ENCODE results near the gene LGI1.
"Not testable (repeated sequence)": the region's sequence is repeated elsewhere in the genome, so short reads cannot be mapped to it uniquely, and the experiment has no call there.

The LGI1 gene

DNA sequence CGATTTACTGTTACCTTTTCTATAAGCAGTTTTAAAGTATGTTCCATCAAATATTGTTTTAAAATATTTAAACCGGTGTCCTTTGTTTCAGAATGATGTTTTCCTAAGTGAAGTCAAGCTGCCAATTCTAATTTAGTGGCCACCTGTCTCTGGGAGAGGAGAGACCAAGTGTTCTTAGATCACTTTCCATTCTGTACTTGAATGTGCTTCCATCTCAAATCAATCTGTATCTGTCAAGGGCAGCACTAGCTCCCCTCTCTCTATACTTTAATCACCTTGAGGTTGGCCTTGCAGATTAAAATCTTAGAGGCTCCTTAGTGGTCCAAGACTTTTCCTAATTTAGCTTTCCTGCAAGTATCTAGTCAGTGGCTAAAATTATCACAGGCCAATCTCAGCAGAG, 49.6 kb downstream of the LGI1 start:
- H3K27me3 Mint-ChIP-seq, result peaks cover 30% of the 10 kb centered on the region
- no peak overlapping the region for H3K4me3 Mint-ChIP-seq
- no peaks in the 10 kb centered on the region for H3K4me1 Mint-ChIP-seq (ENCODE audit: low read depth)
- no peaks in the 10 kb centered on the region for H3K9me3 Mint-ChIP-seq (ENCODE audit: low read depth)
- H3K36me3 Mint-ChIP-seq, result no peaks in the 10 kb centered on the region
- H3K27ac Mint-ChIP-seq, result no peak overlapping the region

GRCh38 chr10:93812659-93813338, 55.1 kb downstream of the LGI1 start:
- no peak overlapping the region for H3K27ac Mint-ChIP-seq
- peaks cover 3% of the 10 kb centered on the region for H3K4me1 Mint-ChIP-seq (ENCODE audit: low read depth)
- H3K9me3 Mint-ChIP-seq (ENCODE audit: low read depth), result no peaks in the 10 kb centered on the region
- no peak overlapping the region for H3K4me3 Mint-ChIP-seq
- H3K36me3 Mint-ChIP-seq, result no peaks in the 10 kb centered on the region
- H3K27me3 Mint-ChIP-seq, result peaks cover 21% of the 10 kb centered on the region

DNA sequence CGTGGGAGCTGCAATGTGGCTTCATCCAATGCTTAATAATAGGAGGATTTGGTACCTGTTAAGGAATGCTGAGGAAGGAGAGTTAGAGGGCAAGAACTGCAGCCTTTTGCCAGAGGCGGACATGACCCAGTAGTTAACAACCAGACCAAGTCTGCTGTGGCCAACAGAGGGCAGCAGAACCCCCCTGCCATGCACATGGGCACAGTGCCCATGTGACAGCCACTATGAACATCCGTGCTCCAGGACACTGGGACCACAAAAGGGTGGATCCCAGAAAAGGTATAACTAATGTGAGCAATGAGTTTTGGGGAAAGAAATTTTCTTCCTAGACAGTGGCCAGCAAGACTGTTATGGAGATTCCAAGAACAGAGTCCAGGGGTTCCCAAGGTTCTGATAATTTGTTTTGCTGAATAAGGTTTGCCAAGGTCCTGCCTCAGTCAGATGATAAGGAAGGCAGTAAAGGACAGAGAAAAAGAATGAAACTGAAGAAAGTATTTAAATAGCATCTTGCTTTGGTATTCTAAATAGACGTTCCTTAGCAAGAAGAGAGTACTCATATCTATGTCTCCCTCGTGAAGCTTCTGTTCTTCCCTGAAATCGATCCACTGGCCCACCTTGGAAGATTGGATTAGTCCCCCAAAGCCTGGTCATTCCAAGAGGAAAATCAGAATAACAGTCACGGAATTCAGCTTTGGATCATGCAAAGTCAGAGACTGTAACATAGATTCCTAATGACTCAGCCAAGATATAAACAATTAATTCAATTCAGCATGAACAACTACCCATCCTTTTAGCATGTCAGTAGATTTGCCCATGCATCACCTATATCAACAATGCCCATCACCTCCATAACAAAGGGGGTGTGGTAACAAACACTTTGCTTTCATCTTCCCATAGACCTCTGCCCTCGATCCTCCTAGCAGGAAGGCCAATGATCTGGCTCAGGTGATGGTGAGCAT, 56.0 kb downstream of the LGI1 start:
- Mint-ChIP-seq H3K27ac (no peak overlapping the region), H3K27me3 (peaks cover 25% of the 10 kb centered on the region), H3K4me3 (no peak overlapping the region), H3K4me1 (ENCODE audit: low read depth) (peaks cover 3% of the 10 kb centered on the region), H3K36me3 (no peaks in the 10 kb centered on the region), H3K9me3 (ENCODE audit: low read depth) (no peaks in the 10 kb centered on the region)

DNA sequence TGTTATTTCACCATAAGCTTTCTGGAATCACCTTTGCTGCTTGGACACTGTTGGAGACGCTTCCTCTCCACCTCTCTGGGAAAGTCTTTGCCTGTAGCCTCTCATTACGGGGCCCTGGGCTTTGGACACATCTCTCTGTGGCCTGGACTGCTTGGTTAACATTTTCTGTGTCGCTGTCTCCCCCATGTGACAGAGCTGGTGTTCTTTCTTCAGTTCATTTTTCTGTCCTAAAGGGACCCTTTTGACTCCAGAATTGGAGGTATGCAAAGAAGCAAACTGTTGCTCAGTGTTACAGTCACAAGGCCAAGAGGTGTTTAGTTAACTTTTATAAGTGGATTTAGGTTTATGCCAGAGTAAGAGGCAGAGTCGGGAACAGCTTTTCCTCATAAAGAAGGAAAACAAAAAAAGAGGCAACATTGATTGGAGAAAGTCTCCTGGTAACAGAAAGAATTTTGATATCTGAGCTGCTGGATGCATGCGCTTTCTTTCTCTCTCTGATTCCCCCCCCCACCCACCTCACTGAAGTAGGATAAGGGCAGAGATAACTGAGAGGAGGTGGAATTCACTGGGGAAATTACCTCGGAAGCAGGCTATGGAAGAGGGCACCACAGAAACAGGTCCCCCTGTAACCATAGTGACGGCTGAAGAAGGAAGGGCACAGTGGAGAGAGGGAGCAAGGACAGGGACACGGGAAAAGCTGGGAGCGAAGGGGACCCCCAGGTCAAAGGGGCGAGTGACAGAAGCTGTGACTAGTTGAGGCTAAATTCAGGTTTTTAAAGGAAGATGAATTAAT, 57.8 kb downstream of the LGI1 start:
- Mint-ChIP-seq H3K9me3 (ENCODE audit: low read depth) (no peaks in the 10 kb centered on the region), H3K4me3 (no peak overlapping the region), H3K4me1 (ENCODE audit: low read depth) (peaks cover 3% of the 10 kb centered on the region), H3K36me3 (no peaks in the 10 kb centered on the region), H3K27me3 (peaks cover 23% of the 10 kb centered on the region), H3K27ac (no peak overlapping the region)

- Mint-ChIP-seq H3K4me3 (no peak overlapping the region), H3K27me3 (peaks cover 22% of the 10 kb centered on the region), H3K36me3 (no peaks in the 10 kb centered on the region), H3K27ac (no peak overlapping the region), H3K4me1 (ENCODE audit: low read depth) (peaks cover 3% of the 10 kb centered on the region), H3K9me3 (ENCODE audit: low read depth) (no peaks in the 10 kb centered on the region)
Measured at GRCh38 chr10:93816123-93816747, 58.5 kb downstream of the LGI1 start.

GRCh38 chr10:93818086-93818485, 60.4 kb downstream of the LGI1 start:
- Mint-ChIP-seq H3K27me3 (peaks cover 22% of the 10 kb centered on the region), H3K27ac (no peak overlapping the region)

GRCh38 chr10:93819520-93819919, 61.8 kb downstream of the LGI1 start:
- Mint-ChIP-seq H3K9me3 (ENCODE audit: low read depth) (no peaks in the 10 kb centered on the region), H3K27ac (no peak overlapping the region), H3K4me3 (no peak overlapping the region), H3K27me3 (peaks cover 22% of the 10 kb centered on the region), H3K36me3 (no peaks in the 10 kb centered on the region), H3K4me1 (ENCODE audit: low read depth) (peaks cover 3% of the 10 kb centered on the region)

More at GRCh38 chr10:93818086-93818485, 60.4 kb downstream of the LGI1 start:
- no peaks in the 10 kb centered on the region for H3K36me3 Mint-ChIP-seq
- no peak overlapping the region for H3K4me3 Mint-ChIP-seq
- no peaks in the 10 kb centered on the region for H3K9me3 Mint-ChIP-seq (ENCODE audit: low read depth)
- H3K4me1 Mint-ChIP-seq (ENCODE audit: low read depth), result peaks cover 3% of the 10 kb centered on the region

DNA sequence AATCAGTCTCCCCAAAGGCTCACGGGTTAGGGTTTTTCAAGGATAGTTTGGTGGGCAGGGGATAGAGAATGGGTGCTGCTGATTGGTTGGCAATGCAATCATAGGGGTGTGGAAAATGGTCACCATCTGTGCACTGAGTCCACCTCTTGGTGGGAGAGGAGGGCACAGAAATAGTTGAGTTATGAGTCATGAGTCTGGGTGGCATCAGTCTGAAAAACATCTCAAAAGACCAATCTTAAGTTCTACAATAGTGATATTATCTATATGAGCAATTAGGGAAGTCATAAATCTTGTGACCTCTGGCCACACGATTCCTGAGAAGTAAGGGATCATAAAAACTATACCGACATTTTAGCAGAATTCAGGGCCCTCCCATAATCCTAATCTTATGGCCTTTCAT, 62.7 kb downstream of the LGI1 start:
- Mint-ChIP-seq H3K9me3 (ENCODE audit: low read depth) (no peaks in the 10 kb centered on the region), H3K27me3 (peaks cover 22% of the 10 kb centered on the region), H3K27ac (no peak overlapping the region), H3K4me3 (no peak overlapping the region), H3K36me3 (no peaks in the 10 kb centered on the region), H3K4me1 (ENCODE audit: low read depth) (peaks cover 3% of the 10 kb centered on the region)

GRCh38 chr10:93821051-93821772, 63.5 kb downstream of the LGI1 start:
- H3K27me3 Mint-ChIP-seq, result peaks cover 19% of the 10 kb centered on the region
- H3K4me3 Mint-ChIP-seq, result no peak overlapping the region
- H3K27ac Mint-ChIP-seq, result no peak overlapping the region
- no peaks in the 10 kb centered on the region for H3K9me3 Mint-ChIP-seq (ENCODE audit: low read depth)
- H3K4me1 Mint-ChIP-seq (ENCODE audit: low read depth), result peaks cover 2% of the 10 kb centered on the region
- no peaks in the 10 kb centered on the region for H3K36me3 Mint-ChIP-seq

DNA sequence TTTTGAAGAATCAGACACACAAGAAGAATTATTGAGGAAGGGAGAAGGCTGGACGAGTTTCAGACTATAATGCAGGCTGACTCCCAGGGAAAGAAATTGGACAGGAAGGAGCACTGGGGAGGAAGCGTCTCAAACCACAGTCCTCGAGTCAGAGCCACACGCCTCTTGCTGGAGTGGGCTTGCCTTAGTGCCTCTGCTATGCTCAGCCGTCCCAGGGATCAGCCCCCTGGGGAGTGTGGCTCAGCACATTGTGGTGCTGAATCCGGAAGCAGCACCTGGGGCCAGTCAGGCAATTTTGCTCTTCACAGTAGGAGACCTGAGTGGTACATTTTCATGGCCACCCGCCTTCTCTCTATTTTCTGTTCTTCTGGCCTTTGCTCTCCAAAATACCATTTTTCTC, 68.6 kb downstream of the LGI1 start:
- H3K9me3 Mint-ChIP-seq (ENCODE audit: low read depth), result no peaks in the 10 kb centered on the region
- H3K27ac Mint-ChIP-seq, result no peak overlapping the region
- peaks cover 5% of the 10 kb centered on the region for H3K4me1 Mint-ChIP-seq (ENCODE audit: low read depth)
- H3K4me3 Mint-ChIP-seq, result no peak overlapping the region
- H3K36me3 Mint-ChIP-seq, result no peaks in the 10 kb centered on the region
- H3K27me3 Mint-ChIP-seq, result peaks cover 3% of the 10 kb centered on the region

GRCh38 chr10:93827056-93827804, 69.5 kb downstream of the LGI1 start:
- Mint-ChIP-seq H3K27ac (no peak overlapping the region), H3K4me3 (no peak overlapping the region), H3K9me3 (ENCODE audit: low read depth) (no peaks in the 10 kb centered on the region), H3K27me3 (peaks cover 3% of the 10 kb centered on the region), H3K4me1 (ENCODE audit: low read depth) (peaks cover 5% of the 10 kb centered on the region), H3K36me3 (no peaks in the 10 kb centered on the region)

GRCh38 chr10:93831065-93831464, 73.3 kb downstream of the LGI1 start:
- H3K4me1 Mint-ChIP-seq (ENCODE audit: low read depth); H3K27ac Mint-ChIP-seq; H3K9me3 Mint-ChIP-seq (ENCODE audit: low read depth); H3K4me3 Mint-ChIP-seq; H3K27me3 Mint-ChIP-seq; H3K36me3 Mint-ChIP-seq: not testable (repeated sequence)

DNA sequence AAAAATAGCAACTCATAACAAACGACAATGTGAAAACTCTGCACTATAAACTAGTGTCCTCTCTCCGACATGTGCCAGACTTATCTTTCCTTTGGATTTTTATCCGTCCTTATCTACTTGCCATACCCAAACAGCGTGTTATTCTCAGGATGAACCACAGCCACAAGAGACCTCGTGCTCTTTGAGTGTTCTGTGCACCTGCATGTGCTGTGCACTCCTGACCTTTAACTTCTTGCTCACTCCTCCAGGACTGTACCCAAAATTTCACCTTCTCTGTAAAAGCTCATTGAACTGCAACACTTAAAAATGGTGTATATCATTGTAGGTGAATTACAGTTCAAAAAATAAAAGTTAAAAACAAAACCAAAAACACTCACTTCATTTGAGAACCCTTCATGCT, 78.0 kb downstream of the LGI1 start:
- Mint-ChIP-seq H3K36me3 (peaks cover 4% of the 10 kb centered on the region), H3K9me3 (ENCODE audit: low read depth) (peaks cover 4% of the 10 kb centered on the region), H3K27ac (no peak overlapping the region), H3K27me3 (peaks cover 3% of the 10 kb centered on the region), H3K4me3 (no peak overlapping the region), H3K4me1 (ENCODE audit: low read depth) (no peaks in the 10 kb centered on the region)

All from activated naive CD8-positive, alpha-beta T cell (primary cell).